ENCODE results near the gene SRRM4. TPM values are rescaled to one million over a fixed set of nuclear protein-coding genes. Genes with fewer than 3 reads are reported as not detected.
"Not testable (repeated sequence)": the region's sequence is repeated elsewhere in the genome, so short reads cannot be mapped to it uniquely, and the experiment has no call there.

SRRM4 gene
- total RNA-seq, 2 donors from 2014 or later: not detected

DNA sequence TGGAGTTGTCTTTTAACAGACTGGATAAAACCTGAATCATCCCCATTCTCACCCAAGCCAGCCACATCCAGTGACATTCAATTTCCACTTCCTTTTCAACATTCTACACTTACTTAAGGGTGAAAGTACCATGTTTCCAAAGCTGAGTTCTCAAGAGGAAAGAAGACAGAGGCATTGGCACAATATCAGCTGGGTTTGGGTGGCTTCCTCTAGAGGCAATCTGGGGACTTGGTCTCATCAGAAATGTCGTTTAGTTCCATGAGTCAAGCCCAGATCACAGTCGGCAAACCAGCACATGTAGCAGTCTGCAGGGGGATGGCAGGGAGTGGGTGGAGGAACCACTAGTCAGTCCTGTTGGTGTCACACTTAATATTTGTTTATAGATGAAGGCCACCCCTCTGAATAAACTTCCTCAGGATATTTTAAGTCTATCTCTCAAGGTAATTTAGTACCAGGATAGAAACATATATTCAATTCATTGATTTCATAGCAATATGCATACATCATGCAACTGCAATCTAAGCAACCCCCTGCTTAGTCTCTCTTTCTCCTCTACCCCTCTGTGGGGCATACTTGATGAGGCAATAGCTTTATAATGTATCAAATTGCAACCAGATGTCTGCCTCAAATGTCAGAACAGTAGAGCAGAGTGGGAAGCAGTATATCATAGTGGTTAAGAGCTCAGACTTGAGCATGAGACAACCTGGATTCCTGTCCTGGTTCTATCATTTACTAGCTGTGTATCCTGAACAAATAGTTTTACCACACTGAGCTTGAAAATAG, 3.0 kb downstream of the SRRM4 start:
- Mint-ChIP-seq H3K36me3 (ENCODE audit: low read depth) (no peaks in the 10 kb centered on the region), H3K27me3 (peaks cover 40% of the 10 kb centered on the region), H3K4me1 (no peaks in the 10 kb centered on the region), H3K27ac (no peak overlapping the region), H3K9me3 (peaks cover 5% of the 10 kb centered on the region), H3K4me3 (no peak overlapping the region)
- ATAC-seq (replicated peaks): no peak

- Mint-ChIP-seq H3K27me3 (peaks cover 37% of the 10 kb centered on the region), H3K4me3 (no peak overlapping the region), H3K4me1 (no peaks in the 10 kb centered on the region), H3K27ac (no peak overlapping the region), H3K9me3 (peaks cover 5% of the 10 kb centered on the region), H3K36me3 (ENCODE audit: low read depth) (no peaks in the 10 kb centered on the region)
- ATAC-seq (replicated peaks): no peak
These were observed 4.7 kb downstream of the SRRM4 start for GRCh38 chr12:118986050-118986449.

- ATAC-seq (replicated peaks): no peak
- H3K27me3 Mint-ChIP-seq: peaks cover 10% of the 10 kb centered on the region
- H3K4me1 Mint-ChIP-seq: no peaks in the 10 kb centered on the region
- H3K27ac Mint-ChIP-seq: no peak overlapping the region
- H3K36me3 Mint-ChIP-seq (ENCODE audit: low read depth): no peaks in the 10 kb centered on the region
- no peak overlapping the region for H3K4me3 Mint-ChIP-seq
- H3K9me3 Mint-ChIP-seq: peaks cover 10% of the 10 kb centered on the region
These were observed 17.8 kb downstream of the SRRM4 start for GRCh38 chr12:118999107-118999506.

DNA sequence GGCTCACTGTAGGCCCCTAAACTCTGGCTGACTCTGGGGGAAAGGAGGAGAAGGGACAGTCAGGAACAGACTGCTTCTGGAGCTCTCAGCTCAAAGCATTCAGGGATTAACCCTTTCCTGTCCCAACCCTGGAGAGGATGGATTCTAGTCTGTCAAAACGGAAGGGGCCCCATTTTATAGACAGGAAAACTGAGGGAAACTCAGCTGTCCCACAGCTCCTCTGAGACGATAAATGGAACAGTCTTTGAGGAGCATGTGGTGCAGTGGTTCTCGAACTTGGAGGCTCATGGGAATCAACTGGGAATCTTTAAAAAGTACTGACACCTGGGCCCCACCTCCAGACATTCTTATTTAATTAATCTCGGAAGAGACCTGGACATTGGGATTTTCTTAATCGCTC, 23.7 kb downstream of the SRRM4 start:
- H3K4me1 Mint-ChIP-seq: no peaks in the 10 kb centered on the region
- no peak for ATAC-seq (replicated peaks)
- H3K9me3 Mint-ChIP-seq: no peaks in the 10 kb centered on the region
- peaks cover 24% of the 10 kb centered on the region for H3K27me3 Mint-ChIP-seq
- no peak overlapping the region for H3K4me3 Mint-ChIP-seq
- no peak overlapping the region for H3K27ac Mint-ChIP-seq
- H3K36me3 Mint-ChIP-seq (ENCODE audit: low read depth): no peaks in the 10 kb centered on the region

GRCh38 chr12:119005913-119006312, 24.6 kb downstream of the SRRM4 start:
- Mint-ChIP-seq H3K27ac (no peak overlapping the region), H3K36me3 (ENCODE audit: low read depth) (no peaks in the 10 kb centered on the region), H3K4me1 (no peaks in the 10 kb centered on the region), H3K9me3 (peaks cover 1% of the 10 kb centered on the region), H3K4me3 (no peak overlapping the region), H3K27me3 (peaks cover 24% of the 10 kb centered on the region)
- no peak for ATAC-seq (replicated peaks)

- Mint-ChIP-seq H3K9me3 (peaks cover 4% of the 10 kb centered on the region), H3K27ac (no peak overlapping the region), H3K4me3 (no peak overlapping the region), H3K36me3 (ENCODE audit: low read depth) (no peaks in the 10 kb centered on the region), H3K4me1 (no peaks in the 10 kb centered on the region), H3K27me3 (peaks cover 24% of the 10 kb centered on the region)
- ATAC-seq (replicated peaks): no peak
These were observed 25.4 kb downstream of the SRRM4 start for GRCh38 chr12:119006746-119007145.

- not testable (repeated sequence) for H3K4me3 Mint-ChIP-seq, H3K27ac Mint-ChIP-seq
These were observed 26.9 kb downstream of the SRRM4 start for GRCh38 chr12:119008273-119008672.

GRCh38 chr12:119008691-119009221, 27.4 kb downstream of the SRRM4 start:
- Mint-ChIP-seq H3K4me1 (no peaks in the 10 kb centered on the region), H3K4me3 (no peak overlapping the region), H3K9me3 (peaks cover 4% of the 10 kb centered on the region), H3K27ac (no peak overlapping the region), H3K36me3 (ENCODE audit: low read depth) (no peaks in the 10 kb centered on the region), H3K27me3 (peaks cover 24% of the 10 kb centered on the region)
- no peak for ATAC-seq (replicated peaks)

More at GRCh38 chr12:119008273-119008672, 26.9 kb downstream of the SRRM4 start:
- H3K27me3 Mint-ChIP-seq: peaks cover 24% of the 10 kb centered on the region
- H3K9me3 Mint-ChIP-seq; ATAC-seq (replicated peaks); H3K36me3 Mint-ChIP-seq (ENCODE audit: low read depth); H3K4me1 Mint-ChIP-seq: not testable (repeated sequence)

DNA sequence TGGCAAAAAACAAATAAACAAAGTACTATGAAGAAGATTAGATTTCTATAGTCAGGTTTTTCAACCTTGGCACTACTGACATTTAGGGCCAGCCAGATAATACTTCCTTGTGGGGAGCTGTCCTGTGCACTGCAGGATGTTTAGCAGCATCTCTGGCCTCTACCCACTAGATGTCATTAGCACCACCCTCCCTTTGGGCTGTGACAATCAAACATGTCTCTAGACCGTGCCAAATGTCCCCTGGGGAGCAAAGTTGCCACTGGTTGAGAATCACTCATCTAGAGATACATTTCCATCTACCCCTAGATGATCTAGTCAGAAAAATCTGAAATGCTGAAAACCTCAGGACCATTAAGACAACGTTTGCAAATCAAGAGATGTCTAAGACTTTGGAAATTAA, 29.9 kb downstream of the SRRM4 start:
- H3K4me1 Mint-ChIP-seq: no peaks in the 10 kb centered on the region
- peaks cover 8% of the 10 kb centered on the region for H3K9me3 Mint-ChIP-seq
- H3K27ac Mint-ChIP-seq: no peak overlapping the region
- H3K36me3 Mint-ChIP-seq (ENCODE audit: low read depth): no peaks in the 10 kb centered on the region
- H3K4me3 Mint-ChIP-seq: no peak overlapping the region
- no peak for ATAC-seq (replicated peaks)
- H3K27me3 Mint-ChIP-seq: peaks cover 22% of the 10 kb centered on the region

GRCh38 chr12:119012179-119012578, 30.8 kb downstream of the SRRM4 start:
- Mint-ChIP-seq H3K4me3 (no peak overlapping the region), H3K9me3 (peaks cover 8% of the 10 kb centered on the region), H3K4me1 (no peaks in the 10 kb centered on the region), H3K36me3 (ENCODE audit: low read depth) (no peaks in the 10 kb centered on the region), H3K27ac (no peak overlapping the region), H3K27me3 (peaks cover 21% of the 10 kb centered on the region)
- ATAC-seq (replicated peaks): no peak

DNA sequence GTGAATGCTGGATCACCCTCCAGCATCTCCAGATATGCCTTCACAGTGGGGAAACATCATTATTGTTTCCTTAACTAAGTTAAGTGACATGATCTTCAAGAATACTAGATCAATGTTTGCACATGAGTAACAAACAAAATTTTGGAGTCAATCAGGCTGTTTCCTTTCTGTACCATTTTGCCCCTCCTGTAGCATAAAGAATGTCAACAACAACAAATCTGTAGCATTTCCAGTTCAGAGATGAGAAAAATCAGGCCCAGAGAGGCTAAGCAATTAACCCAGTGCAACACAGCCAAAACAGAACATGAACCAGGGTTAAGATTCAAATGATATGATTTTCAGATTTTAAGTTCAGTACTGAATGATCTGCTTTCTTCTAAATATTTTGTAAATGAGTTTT, 31.7 kb downstream of the SRRM4 start:
- no peak for ATAC-seq (replicated peaks)
- Mint-ChIP-seq H3K9me3 (peaks cover 8% of the 10 kb centered on the region), H3K27ac (no peak overlapping the region), H3K4me3 (no peak overlapping the region), H3K27me3 (peaks cover 21% of the 10 kb centered on the region), H3K4me1 (no peaks in the 10 kb centered on the region), H3K36me3 (ENCODE audit: low read depth) (no peaks in the 10 kb centered on the region)

DNA sequence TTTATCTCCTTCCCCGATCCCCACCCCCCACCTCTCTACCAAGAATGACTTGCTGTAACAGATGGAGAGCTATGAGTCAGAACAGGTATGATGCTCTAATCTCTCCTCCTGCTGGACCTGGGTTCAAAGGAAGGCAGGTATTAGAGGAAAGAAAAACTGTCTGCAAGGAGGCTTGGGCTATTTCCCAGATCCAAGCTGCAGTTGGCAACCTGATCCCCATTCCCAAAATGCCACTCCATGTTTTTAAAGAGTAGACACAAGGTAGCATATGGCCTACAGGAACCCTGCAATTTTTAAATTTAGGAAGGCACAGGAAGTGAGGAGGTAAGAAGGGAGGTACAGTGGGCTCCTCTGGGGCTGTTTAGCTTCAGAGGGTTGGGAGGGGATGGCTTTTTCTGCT, 33.0 kb downstream of the SRRM4 start:
- peaks cover 8% of the 10 kb centered on the region for H3K9me3 Mint-ChIP-seq
- no peak overlapping the region for H3K27ac Mint-ChIP-seq
- no peak overlapping the region for H3K4me3 Mint-ChIP-seq
- H3K27me3 Mint-ChIP-seq: peaks cover 16% of the 10 kb centered on the region
- no peak for ATAC-seq (replicated peaks)
- no peaks in the 10 kb centered on the region for H3K36me3 Mint-ChIP-seq (ENCODE audit: low read depth)
- no peaks in the 10 kb centered on the region for H3K4me1 Mint-ChIP-seq

DNA sequence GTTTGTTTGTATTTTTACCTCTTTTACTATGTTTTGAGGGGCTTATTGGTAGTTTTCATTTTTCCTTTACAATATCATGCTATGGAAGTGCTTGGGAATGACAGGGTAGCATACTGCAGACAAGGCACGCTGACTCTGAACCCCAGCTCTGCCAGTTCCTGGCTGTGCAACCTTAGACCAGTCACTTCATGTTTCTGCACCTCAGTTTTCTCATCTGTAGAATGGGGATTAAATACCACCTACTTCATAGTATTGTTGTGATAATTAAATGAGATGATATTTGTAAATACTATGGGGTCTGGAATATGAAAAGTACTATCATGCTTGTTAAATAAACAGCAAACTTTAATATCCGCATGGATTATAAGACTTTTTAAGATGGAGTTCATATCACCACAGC, 35.4 kb downstream of the SRRM4 start:
- no peak overlapping the region for H3K27ac Mint-ChIP-seq
- no peaks in the 10 kb centered on the region for H3K4me1 Mint-ChIP-seq
- H3K27me3 Mint-ChIP-seq: peaks cover 16% of the 10 kb centered on the region
- H3K4me3 Mint-ChIP-seq: no peak overlapping the region
- ATAC-seq (replicated peaks): no peak
- H3K9me3 Mint-ChIP-seq: peaks cover 17% of the 10 kb centered on the region
- no peaks in the 10 kb centered on the region for H3K36me3 Mint-ChIP-seq (ENCODE audit: low read depth)

DNA sequence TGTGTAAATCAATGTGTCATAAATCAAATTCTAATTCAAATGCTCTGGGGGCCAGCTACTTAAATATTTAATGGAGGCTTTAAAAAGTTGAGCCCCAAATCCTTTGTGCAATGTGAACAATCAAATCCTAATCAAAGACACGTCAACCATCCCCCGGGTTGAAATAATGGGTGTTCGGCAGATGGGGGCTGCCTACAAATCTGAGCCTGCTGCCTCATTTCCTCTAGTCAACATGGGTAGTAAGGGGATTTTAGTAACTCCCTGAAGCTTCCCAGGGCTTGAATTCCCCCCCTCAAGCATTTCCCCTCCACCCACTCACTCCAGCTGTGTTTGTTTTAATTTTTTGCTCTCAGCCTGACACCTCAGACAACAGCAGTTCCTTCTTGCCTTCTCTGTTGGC, 37.8 kb downstream of the SRRM4 start:
- no peak overlapping the region for H3K27ac Mint-ChIP-seq
- H3K27me3 Mint-ChIP-seq: peaks cover 16% of the 10 kb centered on the region
- H3K4me1 Mint-ChIP-seq: no peaks in the 10 kb centered on the region
- no peaks in the 10 kb centered on the region for H3K36me3 Mint-ChIP-seq (ENCODE audit: low read depth)
- no peak overlapping the region for H3K4me3 Mint-ChIP-seq
- no peak for ATAC-seq (replicated peaks)
- peaks cover 21% of the 10 kb centered on the region for H3K9me3 Mint-ChIP-seq

Data from activated T-helper 17 cell treated with anti-CD3 and anti-CD28 coated beads, Interleukin-2, amount 50 U/mL, for 72 hours (primary cell).